Uterus (tissue), 4 donors: ENCODE measurements around the gene ST3GAL2. TPM values are rescaled to one million over a fixed set of nuclear protein-coding genes. Genes with fewer than 3 reads are reported as not detected.

ENCODE experiments used
- DNase-seq, 2 donors: peaks; one replicate each; pipeline ENCODE4 v3.0.0-alpha.2; 2019 to 2020
- H3K27ac ChIP-seq, 2 donors: fragments of 200-600 bp; sonication (generic); 1 replicate in 1 of 2; 2 replicates in 1 of 2; pipeline ENCODE4 v1.5.1; 2016 to 2018
- H3K27me3 ChIP-seq, 2 donors: fragments of 200-600 bp; sonication (generic); one replicate each; pipeline ENCODE4 v1.5.1; 2018 to 2019; ENCODE audit warnings: control low read depth in 1 of 2
- H3K36me3 ChIP-seq, 2 donors: fragments of 200-600 bp; sonication (generic); one replicate each; pipeline ENCODE4 v1.5.1; 2019; ENCODE audit warnings: control low read depth in 1 of 2
- H3K4me1 ChIP-seq, 2 donors: fragments of 200-600 bp; sonication (generic); one replicate each; pipeline ENCODE4 v1.5.1; 2018 to 2019; ENCODE audit warnings: control low read depth in 1 of 2
- H3K4me3 ChIP-seq, 2 donors: fragments of 200-600 bp; sonication (generic); 1 replicate in 1 of 2; 2 replicates in 1 of 2; pipeline ENCODE4 v1.5.1; 2018 to 2019; ENCODE audit warnings: mild to moderate bottlenecking in 1 of 2
- H3K9me3 ChIP-seq, 2 donors: fragments of 200-600 bp; sonication (generic); one replicate each; pipeline ENCODE4 v1.5.1; 2019; ENCODE audit warnings: control low read depth in 1 of 2
- CTCF ChIP-seq, 4 experiments: fragments of 200-600 bp in 2 of 4; fragments of 450-650 bp in 2 of 4; sonication (generic) in 2 of 4; IDR thresholded peaks; one replicate each; pipeline ENCODE4 v1.5.1; 2016 to 2019; ENCODE audit warnings: antibody characterized with exemption in 4 of 4, mild to moderate bottlenecking in 2 of 4, moderate library complexity in 1 of 4
- POLR2A ChIP-seq, 2 donors: fragments of 450-650 bp; IDR thresholded peaks; one replicate each; pipeline ENCODE4 v1.6.1; 2016; ENCODE audit warnings: antibody characterized with exemption in 2 of 2, mild to moderate bottlenecking in 1 of 2, moderate library complexity in 1 of 2
- intact Hi-C: fragments of 100-400 bp; cut with DNase I; formaldehyde crosslinking; loops from one replicate; pipeline ENCODE4 v1.15.1; 2023; ENCODE audit warnings: low total_unique reads
- total RNA-seq, 4 donors: library from RNA; depleted of rRNA in 3 of 4; stranded (reverse); fragments of >200 nt in 3 of 4; gene quantifications; one replicate each; pipeline versions ENCODE4 v1.1.0 to v1.2.4, GENCODE V29; 2014 to 2023
- donor health status: DM: yes; HTN: yes; CAD: no.

Gene ST3GAL2
- total RNA-seq, 4 donors from 2014 or later: 6.2 to 57.9 (median 27.5) TPM

- TF ChIP-seq CTCF (IDR thresholded peaks at IDR 0.05) (no peak), POLR2A (IDR thresholded peaks at IDR 0.05) (no peak)
- Histone ChIP-seq H3K4me1 (no peaks in the 10 kb centered on the region), H3K36me3 (no peaks in the 10 kb centered on the region), H3K27me3 (no peaks in the 10 kb centered on the region), H3K4me3 (no peak overlapping the region), H3K27ac (no peak overlapping the region), H3K9me3 (no peaks in the 10 kb centered on the region)
- intact Hi-C loops: no loop called here
- DNase-seq: no peak
Observed at GRCh38 chr16:70466805-70467076, 27.8 kb upstream of the ST3GAL2 start.

GRCh38 chr16:70465999-70466804, 27.3 kb upstream of the ST3GAL2 start:
- TF ChIP-seq CTCF (IDR thresholded peaks at IDR 0.05): no peak
- no peak for TF ChIP-seq POLR2A (IDR thresholded peaks at IDR 0.05)
- no peaks in the 10 kb centered on the region for H3K36me3 ChIP-seq

GRCh38 chr16:70463235-70463634, 24.3 kb upstream of the ST3GAL2 start:
- DNase-seq: no peak
- H3K4me1 ChIP-seq: no peaks in the 10 kb centered on the region
- no peak overlapping the region for H3K4me3 ChIP-seq
- no peak overlapping the region for H3K27ac ChIP-seq
- no peaks in the 10 kb centered on the region for H3K36me3 ChIP-seq
- no peaks in the 10 kb centered on the region for H3K27me3 ChIP-seq
- TF ChIP-seq POLR2A (IDR thresholded peaks at IDR 0.05) (no peak), CTCF (IDR thresholded peaks at IDR 0.05) (no peak)
- intact Hi-C loops: no loop called here
- H3K9me3 ChIP-seq: no peaks in the 10 kb centered on the region

More at GRCh38 chr16:70465999-70466804, 27.3 kb upstream of the ST3GAL2 start:
- Histone ChIP-seq H3K4me1 (no peaks in the 10 kb centered on the region), H3K27ac (no peak overlapping the region), H3K27me3 (no peaks in the 10 kb centered on the region), H3K9me3 (no peaks in the 10 kb centered on the region), H3K4me3 (no peak overlapping the region)
- intact Hi-C loops: no loop called here
- DNase-seq: no peak

- no peak for TF ChIP-seq POLR2A (IDR thresholded peaks at IDR 0.05)
- no peak for TF ChIP-seq CTCF (IDR thresholded peaks at IDR 0.05)
- Histone ChIP-seq H3K4me3 (no peak overlapping the region), H3K4me1 (no peaks in the 10 kb centered on the region), H3K27me3 (no peaks in the 10 kb centered on the region), H3K9me3 (no peaks in the 10 kb centered on the region), H3K27ac (no peak overlapping the region), H3K36me3 (no peaks in the 10 kb centered on the region)
- no peak for DNase-seq
- intact Hi-C loops: no loop called here
Observed at GRCh38 chr16:70460737-70461261, 21.9 kb upstream of the ST3GAL2 start.

GRCh38 chr16:70457446-70458166, 18.7 kb upstream of the ST3GAL2 start:
- Histone ChIP-seq H3K9me3 (no peaks in the 10 kb centered on the region), H3K27me3 (no peaks in the 10 kb centered on the region), H3K36me3 (no peaks in the 10 kb centered on the region), H3K4me3 (no peak overlapping the region), H3K27ac (no peak overlapping the region), H3K4me1 (peaks cover 0 to 4% of the 10 kb centered on the region in 2 donors)
- intact Hi-C loops: no loop called here
- TF ChIP-seq POLR2A (IDR thresholded peaks at IDR 0.05) (no peak), CTCF (IDR thresholded peaks at IDR 0.05) (no peak)
- DNase-seq: no peak
